ENCODE results near the gene KAT2A. TPM values are rescaled to one million over a fixed set of nuclear protein-coding genes. Genes with fewer than 3 reads are reported as not detected.
A peak's percentile ranks its signal among the peaks of the same experiment; 100 is the strongest.

The KAT2A gene
- total RNA-seq, 4 donors from 2014 or later: 9.3 to 34.1 (median 27.0) TPM

GRCh38 chr17:42072323-42073187, 48.6 kb downstream of the KAT2A start:
- 81% methylated on average over 4 of the region's 67 CpGs; no CpG with 5 or more reads in 1 of the 2 donors for WGBS, 2 donors
- intact Hi-C loops (cut with DNase I): no loop called here
- H3K4me3 ChIP-seq: peak overlapping the region in 3 of 4 donors; percentile 6 to 63 (median 39)

DNA sequence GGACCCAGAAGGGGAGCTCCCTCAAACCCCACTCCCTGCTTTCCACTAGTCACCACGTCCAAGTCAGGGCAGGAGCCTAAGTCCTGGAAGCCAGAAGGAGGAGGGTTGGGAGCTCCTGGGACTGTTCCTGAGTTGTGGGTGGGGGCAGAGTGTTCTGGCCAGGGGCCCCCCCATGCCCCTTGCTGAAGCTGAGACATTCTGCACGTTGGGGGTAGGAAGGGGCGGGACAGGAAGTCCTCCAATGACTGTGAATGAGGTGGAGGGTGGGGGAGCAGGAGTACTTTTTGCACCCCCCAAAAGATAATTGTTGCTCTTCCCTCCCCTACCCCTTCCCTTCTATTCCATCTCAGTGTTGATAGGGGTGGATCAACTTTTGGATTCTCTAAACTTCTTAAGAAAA, 49.4 kb downstream of the KAT2A start:
- Histone ChIP-seq H3K27ac (no peak overlapping the region), H3K4me3 (peak overlapping the region in 1 of 4 donors; percentile 63), H3K4me1 (peaks cover 0 to 21% (median 10%) of the 10 kb centered on the region in 3 donors), H3K9me3 (no peaks in the 10 kb centered on the region), H3K27me3 (peaks cover 3 to 59% (median 10%) of the 10 kb centered on the region in 4 donors), H3K36me3 (no peaks in the 10 kb centered on the region)
- intact Hi-C loops (cut with DNase I): no loop called here
- DNase-seq: no peak
- WGBS, 2 donors: 21 to 40% methylated on average over 1 to 3 of the region's 3 CpGs
- TF ChIP-seq, protein P1, sequence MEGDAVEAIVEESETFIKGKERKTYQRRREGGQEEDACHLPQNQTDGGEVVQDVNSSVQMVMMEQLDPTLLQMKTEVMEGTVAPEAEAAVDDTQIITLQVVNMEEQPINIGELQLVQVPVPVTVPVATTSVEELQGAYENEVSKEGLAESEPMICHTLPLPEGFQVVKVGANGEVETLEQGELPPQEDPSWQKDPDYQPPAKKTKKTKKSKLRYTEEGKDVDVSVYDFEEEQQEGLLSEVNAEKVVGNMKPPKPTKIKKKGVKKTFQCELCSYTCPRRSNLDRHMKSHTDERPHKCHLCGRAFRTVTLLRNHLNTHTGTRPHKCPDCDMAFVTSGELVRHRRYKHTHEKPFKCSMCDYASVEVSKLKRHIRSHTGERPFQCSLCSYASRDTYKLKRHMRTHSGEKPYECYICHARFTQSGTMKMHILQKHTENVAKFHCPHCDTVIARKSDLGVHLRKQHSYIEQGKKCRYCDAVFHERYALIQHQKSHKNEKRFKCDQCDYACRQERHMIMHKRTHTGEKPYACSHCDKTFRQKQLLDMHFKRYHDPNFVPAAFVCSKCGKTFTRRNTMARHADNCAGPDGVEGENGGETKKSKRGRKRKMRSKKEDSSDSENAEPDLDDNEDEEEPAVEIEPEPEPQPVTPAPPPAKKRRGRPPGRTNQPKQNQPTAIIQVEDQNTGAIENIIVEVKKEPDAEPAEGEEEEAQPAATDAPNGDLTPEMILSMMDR (IDR thresholded peaks at IDR 0.05): no peak
- no peak for TF ChIP-seq POLR2A (IDR thresholded peaks at IDR 0.05)

More at GRCh38 chr17:42072323-42073187, 48.6 kb downstream of the KAT2A start:
- Histone ChIP-seq H3K4me1 (peaks cover 0 to 18% (median 10%) of the 10 kb centered on the region in 3 donors), H3K27me3 (peaks cover 3 to 58% (median 10%) of the 10 kb centered on the region in 4 donors), H3K36me3 (no peaks in the 10 kb centered on the region), H3K27ac (no peak overlapping the region), H3K9me3 (no peaks in the 10 kb centered on the region)
- no peak for DNase-seq
- TF ChIP-seq POLR2A (IDR thresholded peaks at IDR 0.05): no peak
- TF ChIP-seq, protein P1 (IDR thresholded peaks at IDR 0.05): no peak

DNA sequence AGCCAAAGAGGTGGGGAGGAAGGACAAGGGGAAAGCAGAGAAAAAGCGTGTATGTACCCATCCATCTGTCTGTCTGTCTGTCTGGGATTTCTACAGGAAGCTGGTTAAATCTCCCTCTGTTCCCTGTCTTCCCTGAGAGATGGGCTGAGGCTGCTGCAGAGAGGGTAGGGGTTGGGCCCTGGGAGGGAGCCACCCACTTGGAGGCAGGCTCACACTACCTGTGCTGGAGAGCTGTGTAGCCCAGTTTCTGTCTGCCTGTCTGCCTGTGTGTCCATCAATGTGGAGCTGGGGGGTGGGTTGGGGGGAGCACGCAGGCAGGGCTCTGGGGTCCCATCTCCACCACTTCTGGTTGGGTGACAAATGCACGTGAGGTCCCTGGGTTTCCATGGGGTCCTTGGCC, 52.2 kb downstream of the KAT2A start:
- 24 to 70% methylated on average over 1 of the region's 3 CpGs for WGBS, 2 donors
- TF ChIP-seq POLR2A (IDR thresholded peaks at IDR 0.05): no peak
- TF ChIP-seq, protein P1 (IDR thresholded peaks at IDR 0.05): no peak
- DNase-seq: no peak
- peaks cover 3 to 59% (median 10%) of the 10 kb centered on the region in 4 donors for H3K27me3 ChIP-seq
- H3K27ac ChIP-seq: no peak overlapping the region
- H3K36me3 ChIP-seq: no peaks in the 10 kb centered on the region
- no peaks in the 10 kb centered on the region for H3K9me3 ChIP-seq
- H3K4me1 ChIP-seq: peaks cover 0 to 21% (median 10%) of the 10 kb centered on the region in 3 donors
- intact Hi-C loops (cut with DNase I): loop anchor here (5.0 kb wide), 1 partner anchor 48 kb away; no protein-coding TSS in a partner anchor
- no peak overlapping the region for H3K4me3 ChIP-seq

- H3K4me1 ChIP-seq: peaks cover 0 to 18% (median 8%) of the 10 kb centered on the region in 3 donors
- intact Hi-C loops (cut with DNase I): loop anchor here (5.0 kb wide), 1 partner anchor 50 kb away; no protein-coding TSS in a partner anchor
- no peaks in the 10 kb centered on the region for H3K9me3 ChIP-seq
- H3K4me3 ChIP-seq: no peak overlapping the region
- 8 to 17% methylated on average over 6 of the region's 12 CpGs for whole genome bisulfite sequencing, 2 donors
- peaks cover under 1 to 45% (median 7%) of the 10 kb centered on the region in 4 donors for H3K27me3 ChIP-seq
- TF ChIP-seq, protein P1 (IDR thresholded peaks at IDR 0.05): peak; percentile 82 to 95 (median 84)
- no peak for TF ChIP-seq POLR2A (IDR thresholded peaks at IDR 0.05)
- H3K27ac ChIP-seq: no peak overlapping the region
- DNase-seq: no peak
- no peaks in the 10 kb centered on the region for H3K36me3 ChIP-seq
Observed at GRCh38 chr17:42067371-42068091, 53.6 kb downstream of the KAT2A start.

Measured in esophagus squamous epithelium (tissue), 5 donors.